IPS-NIHi7 (cell line): Measurements from ENCODE around the gene MCRIP1.
"Not testable (repeated sequence)": the region's sequence is repeated elsewhere in the genome, so short reads cannot be mapped to it uniquely, and the experiment has no call there.

Experiments
- DNase-seq: peaks from one replicate; pipeline ENCODE4 v3.0.0; 2012; ENCODE audit warnings: mixed read lengths; ENCODE audit errors: extremely low spot score

Gene MCRIP1

GRCh38 chr17:81840826-81841778 lies 8.0 kb upstream of the MCRIP1 start:
- DNase-seq, result no peak

DNA sequence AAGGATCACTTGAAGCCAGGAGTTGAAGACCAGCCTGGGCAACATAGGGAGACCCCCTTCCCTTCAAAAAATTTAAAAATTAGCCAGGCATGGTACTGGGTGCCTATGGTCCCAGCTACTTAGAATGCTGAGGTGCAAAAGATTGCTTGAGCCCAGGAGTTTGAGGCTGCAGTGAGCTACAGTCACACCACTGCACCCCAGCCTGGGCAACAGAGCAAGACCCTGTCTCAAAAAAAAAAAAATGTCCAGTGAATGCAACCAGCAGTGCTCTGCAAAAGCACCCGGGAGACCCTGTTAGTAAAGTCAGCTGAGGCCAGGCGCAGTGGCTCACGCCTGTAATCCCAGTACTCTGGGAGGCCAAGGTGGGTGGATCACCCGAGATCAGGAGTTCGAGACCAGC lies 7.0 kb upstream of the MCRIP1 start:
- not testable (repeated sequence) for DNase-seq

- DNase-seq, result no peak
These were observed 6.2 kb upstream of the MCRIP1 start for GRCh38 chr17:81839301-81839700.

DNA sequence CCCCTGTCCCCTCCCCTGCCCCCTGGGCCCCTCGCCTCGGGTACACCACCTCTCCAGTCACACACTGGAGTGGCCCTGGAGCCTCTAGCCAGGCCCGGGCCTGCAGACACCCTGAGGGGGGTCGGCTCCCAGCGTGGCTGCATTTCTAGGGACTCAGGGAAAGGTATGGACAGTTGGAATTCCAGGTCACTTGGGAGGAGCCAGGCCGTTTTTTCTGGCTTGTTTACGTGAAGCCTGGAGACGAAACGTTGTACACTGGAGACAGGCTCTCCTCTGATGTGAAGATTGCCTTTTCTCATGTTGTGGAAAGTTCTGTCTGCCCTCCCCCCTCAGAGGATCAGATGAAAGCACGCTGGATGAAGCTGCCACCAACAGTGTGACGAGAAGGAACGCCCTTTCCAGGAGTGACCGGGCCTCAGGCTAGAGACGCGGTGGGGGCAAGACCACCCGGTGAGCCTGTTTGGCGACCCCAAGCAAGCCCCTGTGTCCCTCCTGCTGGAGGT lies 5.7 kb upstream of the MCRIP1 start:
- no peak for DNase-seq

GRCh38 chr17:81837641-81838040 lies 4.5 kb upstream of the MCRIP1 start:
- no peak for DNase-seq

DNA sequence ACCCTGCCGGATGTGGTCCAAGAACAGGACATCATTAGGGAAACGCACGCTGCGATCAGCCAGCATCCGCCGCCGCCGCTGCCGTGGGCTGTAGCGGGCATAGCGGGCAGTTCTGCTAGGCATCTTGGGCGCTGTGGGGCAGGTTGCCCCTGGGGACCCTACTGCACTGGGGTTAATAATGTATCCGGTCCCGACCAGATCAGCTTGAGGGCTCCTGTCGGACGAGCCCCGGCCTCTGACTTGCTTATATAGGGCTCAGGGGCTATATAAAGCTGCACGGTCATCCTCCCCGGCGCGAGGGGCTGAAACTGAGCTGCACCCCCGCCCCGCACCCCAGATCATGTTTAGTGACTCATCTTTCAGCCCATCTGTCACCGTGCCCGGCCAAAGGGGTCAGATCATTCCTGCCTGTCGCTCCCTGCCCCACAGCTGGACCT lies 1.8 kb upstream of the MCRIP1 start, which contains the start of gene PPP1R27:
Gene PPP1R27, minus strand, starts transcription at position 220 of the 437 bp plus-strand sequence. Its CDS starts 97 bp downstream, at position 123.
- DNase-seq, result no peak

DNA sequence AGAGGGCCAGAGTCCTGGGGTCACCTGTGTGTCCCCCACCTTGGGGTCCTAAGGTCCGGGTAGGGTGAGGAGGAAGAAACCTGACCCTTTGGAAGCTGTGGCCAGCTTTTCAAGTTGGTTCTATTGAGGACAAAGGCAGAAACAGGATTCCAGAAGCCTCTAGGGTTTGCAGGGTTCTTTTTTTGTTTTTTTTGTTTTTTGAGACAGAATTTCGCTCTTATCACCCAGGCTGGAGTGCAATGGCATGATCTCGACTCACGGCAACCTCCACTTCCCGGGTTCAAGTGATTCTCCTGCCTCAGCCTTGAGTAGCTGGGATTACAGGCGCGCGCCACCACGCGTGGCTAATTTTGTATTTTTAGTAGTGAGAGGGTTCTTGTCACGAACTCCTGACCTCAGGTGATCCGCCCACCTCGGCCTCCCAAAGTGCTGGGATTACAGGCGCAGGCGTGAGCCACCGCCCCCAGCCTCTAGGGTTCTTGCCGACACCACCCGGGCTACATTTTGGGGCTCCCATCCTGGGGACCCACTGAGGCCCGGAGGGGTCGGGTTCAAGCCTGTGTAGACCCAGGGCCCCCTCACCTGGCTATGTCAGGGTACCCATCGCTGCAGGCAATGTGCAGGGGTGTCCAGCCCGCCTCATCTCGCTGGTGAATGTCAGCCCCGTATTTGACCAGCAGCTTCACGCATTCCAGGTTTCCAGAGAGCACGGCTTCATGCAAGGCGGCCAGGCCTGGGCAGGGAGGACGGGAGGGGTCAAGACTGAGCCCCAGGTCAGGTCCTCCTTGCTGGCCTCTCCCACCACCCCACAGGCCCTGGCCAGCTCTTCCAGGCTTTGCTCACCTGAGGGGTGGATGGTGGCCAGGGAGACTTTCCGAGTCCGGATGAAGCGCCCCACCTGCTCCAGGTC lies 1.1 kb upstream of the MCRIP1 start:
- no peak for DNase-seq

- no peak for DNase-seq
These were observed 407 bp downstream of the MCRIP1 start for GRCh38 chr17:81832608-81833159.

DNA sequence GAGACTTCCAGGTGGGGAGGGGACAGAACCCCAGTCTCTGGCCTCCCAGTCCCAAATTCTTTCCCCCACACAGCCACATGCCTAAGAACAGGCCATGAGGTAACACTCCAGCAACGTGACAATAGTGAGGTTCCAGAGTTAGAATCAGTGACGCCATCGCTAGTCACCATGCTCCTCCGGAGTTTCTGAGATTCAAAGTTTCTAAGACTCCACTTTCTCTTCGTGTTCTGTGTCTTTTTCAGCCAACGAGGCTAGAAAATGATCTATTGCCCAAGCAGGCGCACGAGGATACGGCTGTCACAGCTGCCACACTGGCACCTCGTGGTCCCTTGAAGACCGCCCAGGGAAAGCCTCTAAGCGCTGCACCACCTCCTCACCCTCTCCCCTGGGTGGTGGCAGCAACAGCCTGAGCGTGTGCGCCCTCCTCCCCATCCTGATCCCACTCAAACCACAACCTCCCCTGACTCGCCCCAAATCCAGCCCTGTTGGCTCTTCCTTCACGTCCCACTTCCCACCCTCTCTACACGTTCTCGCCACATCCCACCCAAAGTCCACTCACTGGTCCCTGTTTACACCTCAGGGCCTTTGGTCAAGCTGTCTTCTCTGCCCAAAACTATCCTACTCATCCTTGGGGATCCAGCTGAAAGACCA lies 1.0 kb downstream of the MCRIP1 start:
- no peak for DNase-seq

DNA sequence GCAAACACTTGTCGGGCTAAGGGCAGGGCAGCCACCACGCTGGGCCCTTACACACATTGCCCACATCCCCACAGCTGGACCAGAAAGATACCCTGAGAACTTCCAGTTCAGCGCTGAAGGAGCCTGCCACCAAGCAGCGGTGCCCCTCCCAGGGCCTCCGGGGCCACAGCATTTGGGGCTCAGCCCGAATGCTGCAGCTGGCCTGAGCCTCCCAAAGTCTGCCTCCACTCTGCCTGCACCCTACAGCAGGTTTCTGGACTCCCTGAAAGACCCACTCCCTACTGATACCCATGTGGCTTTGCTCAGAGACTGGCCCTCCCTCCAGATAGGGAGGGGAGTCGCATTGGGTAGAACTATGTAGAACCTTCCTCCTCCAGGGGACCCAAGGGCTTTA lies 1.5 kb downstream of the MCRIP1 start:
- DNase-seq, result no peak

- DNase-seq, result no peak
These were observed 3.2 kb downstream of the MCRIP1 start for GRCh38 chr17:81829858-81830257.

DNA sequence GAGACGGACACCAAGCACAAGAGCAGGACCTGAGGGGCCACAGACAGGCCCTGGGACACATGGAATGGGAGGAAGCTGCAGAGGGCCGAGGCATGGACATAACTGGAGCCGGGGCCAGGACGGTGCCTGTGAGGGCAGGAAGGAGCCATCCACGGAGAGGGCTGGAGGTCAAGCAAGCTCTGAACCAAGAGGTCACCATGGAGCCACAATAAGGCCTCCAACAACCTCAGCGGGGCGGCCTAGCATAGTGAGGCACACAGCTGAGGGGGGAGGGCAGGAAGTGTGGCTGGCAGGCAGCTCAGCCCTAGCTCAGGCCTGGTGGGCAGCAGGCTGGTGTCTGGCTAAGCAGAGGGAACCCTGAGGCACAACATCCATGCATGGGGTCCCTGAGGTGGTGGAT lies 4.4 kb downstream of the MCRIP1 start:
- no peak for DNase-seq

GRCh38 chr17:81825841-81826466 lies 7.1 kb downstream of the MCRIP1 start:
- DNase-seq, result no peak

- no peak for DNase-seq
These were observed 8.5 kb downstream of the MCRIP1 start for GRCh38 chr17:81824595-81824994.

DNA sequence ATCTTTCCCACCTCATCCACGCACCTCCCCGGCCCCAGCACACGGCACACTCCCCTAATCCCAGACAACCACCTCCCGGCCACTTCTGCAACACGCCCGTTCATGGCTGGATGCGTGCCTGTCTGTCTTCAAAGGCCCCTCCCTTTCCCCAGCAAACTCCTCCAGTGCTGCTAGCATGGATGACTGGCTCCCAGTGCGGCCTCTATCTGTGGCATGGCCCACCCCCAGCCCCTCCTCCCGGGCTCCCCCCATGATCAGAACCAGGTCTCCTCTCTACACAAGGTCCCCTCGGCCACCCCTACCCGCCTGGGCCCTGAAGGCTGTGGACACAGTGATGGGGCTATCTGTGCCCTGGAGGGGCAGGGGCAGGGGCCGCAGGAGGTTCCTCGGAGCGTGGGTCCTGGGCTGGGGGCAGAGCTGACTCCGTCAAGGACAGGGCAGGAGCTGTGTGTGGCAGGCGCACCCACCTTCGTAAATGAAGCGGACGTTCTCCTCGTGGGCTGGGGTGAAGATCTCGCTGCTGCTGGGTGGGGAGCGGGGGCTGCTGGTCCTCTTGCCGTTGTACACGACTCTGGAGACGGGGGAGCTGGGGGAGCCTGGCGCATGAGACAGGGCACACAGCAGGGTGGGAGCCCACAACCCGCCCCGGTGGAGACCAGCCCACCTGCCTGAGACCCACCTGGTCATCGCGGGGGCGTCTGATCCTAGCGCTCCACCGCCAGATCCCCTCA lies 9.1 kb downstream of the MCRIP1 start:
- DNase-seq, result no peak

DNA sequence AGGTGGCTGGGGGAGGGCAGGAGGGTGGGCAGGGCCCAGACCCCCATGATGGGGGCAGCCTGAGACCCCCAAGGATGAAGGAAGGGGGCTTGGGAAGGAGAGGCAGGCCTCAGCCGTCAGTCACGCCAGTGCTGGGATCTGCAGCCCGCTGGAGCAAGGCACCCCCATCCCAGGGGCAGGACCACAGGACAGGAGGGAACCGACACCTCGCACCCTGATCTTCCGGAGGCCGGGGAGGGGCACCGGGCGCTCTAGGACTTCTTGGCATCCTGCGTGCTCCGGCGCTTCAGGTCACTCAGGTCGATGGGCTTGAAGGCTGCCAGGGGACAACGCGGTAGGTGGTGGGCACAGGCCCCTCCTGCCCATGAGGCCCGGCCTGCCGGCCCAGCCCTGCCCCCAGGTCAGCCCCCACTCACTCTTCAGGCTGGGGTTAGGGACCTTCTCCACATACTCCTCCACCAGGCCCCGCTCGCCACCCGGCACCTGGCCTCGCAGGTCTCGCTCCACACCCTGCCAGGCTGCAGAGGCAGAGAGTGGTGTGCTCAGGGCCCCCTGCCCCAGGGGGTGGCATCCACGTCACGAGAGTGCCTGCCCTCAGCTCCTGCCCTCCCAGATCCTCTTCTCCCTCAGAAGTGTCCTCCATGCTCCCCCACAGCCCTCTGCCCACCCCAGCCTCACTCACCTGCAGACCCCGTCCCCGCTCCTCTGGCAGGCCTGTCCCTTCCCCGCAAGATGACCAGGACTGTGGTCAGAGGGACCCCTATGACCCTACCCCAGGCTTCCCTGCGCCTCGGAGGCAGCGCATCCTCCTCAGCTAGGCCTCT lies 9.9 kb downstream of the MCRIP1 start:
- DNase-seq, result no peak

DNA sequence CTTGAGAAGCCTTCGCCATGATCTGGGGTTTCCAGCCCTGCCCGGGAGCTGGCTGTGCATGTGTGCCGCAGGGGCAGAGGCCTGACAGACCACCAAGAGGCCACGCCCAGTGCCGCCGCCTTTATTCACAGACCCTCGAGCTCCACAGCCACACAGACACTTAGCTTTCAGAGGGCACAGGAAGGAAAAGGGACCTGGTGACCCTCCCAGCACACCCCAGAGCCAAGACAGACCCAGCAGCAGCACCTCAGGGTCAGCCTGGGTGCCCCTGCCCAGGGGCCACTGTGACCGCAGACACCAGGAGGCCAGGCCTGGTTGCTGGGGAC lies 10.8 kb downstream of the MCRIP1 start:
- no peak for DNase-seq

DNA sequence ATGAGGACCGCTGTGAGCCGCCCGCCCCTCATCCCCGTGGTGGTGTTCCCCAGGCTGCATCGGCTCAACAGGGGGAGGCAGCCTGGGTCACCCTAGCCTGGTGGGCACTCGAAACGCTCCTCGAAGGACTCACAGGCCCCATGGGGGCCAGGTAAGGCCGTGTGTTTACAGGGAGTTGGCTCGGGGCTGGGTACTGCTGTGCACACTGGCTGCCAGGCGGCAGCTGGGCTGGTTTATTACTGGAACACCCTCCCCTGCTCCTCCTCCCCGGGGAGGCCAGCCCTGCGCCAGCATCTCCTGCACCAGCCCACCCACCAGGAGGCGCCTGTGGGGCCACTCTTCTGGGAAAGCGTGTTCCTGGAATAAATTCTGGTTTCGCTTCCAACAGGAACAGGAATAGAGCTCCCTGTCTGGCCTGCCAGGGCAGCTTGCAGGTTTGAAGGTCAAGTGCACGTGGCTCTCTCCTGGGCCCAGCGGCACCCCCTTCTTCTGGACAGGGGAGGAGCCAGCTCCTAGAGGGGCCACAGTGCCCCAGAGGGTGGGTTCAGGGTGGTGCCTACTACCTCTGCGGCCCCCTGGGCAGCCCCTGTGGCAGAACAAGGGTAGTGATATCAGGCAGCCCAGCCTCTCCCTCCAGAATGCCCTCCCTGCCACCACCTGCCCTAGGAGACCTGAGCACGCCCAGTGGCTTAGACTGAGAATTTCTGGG lies 11.3 kb downstream of the MCRIP1 start:
- peak; percentile 75 for DNase-seq

- no peak for DNase-seq
These were observed 11.9 kb downstream of the MCRIP1 start for GRCh38 chr17:81821147-81821546.
